Hepatocyte (in vitro differentiated cells): ENCODE data around the gene SNRPD3. TPM values are rescaled to one million over a fixed set of nuclear protein-coding genes. Genes with fewer than 3 reads are reported as not detected.

Experiments used
- DNase-seq: peaks from one replicate; pipeline ENCODE4 v3.0.0-alpha.2; 2016; ENCODE audit warnings: low spot score
- H2AFZ ChIP-seq: fragments of 200-600 bp; sonication (generic); 2 replicates; pipeline ENCODE4 v1.6.0; 2016; ENCODE audit warnings: antibody characterized with exemption, mild to moderate bottlenecking
- H3K27ac ChIP-seq: fragments of 200-600 bp; sonication (generic); 2 replicates; pipeline ENCODE4 v1.5.1; 2016; ENCODE audit warnings: mild to moderate bottlenecking
- H3K27me3 ChIP-seq: fragments of 200-600 bp; sonication (generic); 2 replicates; pipeline ENCODE4 v1.6.1; 2016
- H3K36me3 ChIP-seq: fragments of 200-600 bp; sonication (generic); replicated peaks from 2 replicates; pipeline ENCODE4 v1.5.1; 2016; ENCODE audit warnings: low read depth; ENCODE audit not compliant: insufficient read depth
- H3K4me1 ChIP-seq: fragments of 200-600 bp; sonication (generic); 2 replicates; pipeline ENCODE4 v1.5.1; 2016; ENCODE audit warnings: mild to moderate bottlenecking, moderate library complexity; ENCODE audit not compliant: insufficient read depth
- H3K4me2 ChIP-seq: fragments of 200-600 bp; sonication (generic); 2 replicates; pipeline ENCODE4 v1.6.0; 2016
- H3K4me3 ChIP-seq: fragments of 200-600 bp; sonication (generic); 2 replicates; pipeline ENCODE4 v1.5.1; 2016; ENCODE audit warnings: mild to moderate bottlenecking
- H3K79me2 ChIP-seq: fragments of 200-600 bp; sonication (generic); 2 replicates; pipeline ENCODE4 v1.6.0; 2017; ENCODE audit warnings: mild to moderate bottlenecking
- H3K9me2 ChIP-seq: fragments of 200-600 bp; sonication (generic); replicated peaks from 2 replicates; pipeline ENCODE4 v1.6.0; 2017; ENCODE audit warnings: mild to moderate bottlenecking; ENCODE audit not compliant: insufficient read depth
- H3K9me3 ChIP-seq: fragments of 200-600 bp; sonication (generic); 2 replicates; pipeline ENCODE4 v1.5.1; 2016; ENCODE audit warnings: low read depth, mild to moderate bottlenecking
- H4K20me1 ChIP-seq: fragments of 200-600 bp; sonication (generic); 2 replicates; pipeline ENCODE4 v1.6.0; 2016; ENCODE audit warnings: mild to moderate bottlenecking; ENCODE audit not compliant: insufficient read depth, poor library complexity, severe bottlenecking
- CTCF ChIP-seq: fragments of 200-600 bp; sonication (generic); IDR thresholded peaks from 2 replicates; pipeline ENCODE4 v1.5.1; 2016; ENCODE audit warnings: antibody characterized with exemption, mild to moderate bottlenecking; ENCODE audit not compliant: poor library complexity
- EZH2 ChIP-seq: fragments of 200-600 bp; sonication (generic); IDR thresholded peaks from 2 replicates; pipeline ENCODE4 v1.6.1; 2016; ENCODE audit warnings: antibody characterized with exemption, mild to moderate bottlenecking, borderline replicate concordance
- EZH2phosphoT487 ChIP-seq: fragments of 200-600 bp; sonication (generic); IDR thresholded peaks from one replicate; pipeline ENCODE4 v1.6.1; 2018; ENCODE audit warnings: antibody characterized with exemption, mild to moderate bottlenecking, low read depth, moderate library complexity; ENCODE audit not compliant: unreplicated experiment, severe bottlenecking
- WGBS: methylation state at CpG from one replicate; pipeline ENCODE4 v1.1.6; 2016; ENCODE audit warnings: low lambda C conversion rate; ENCODE audit errors: missing lambda C conversion rate; 5-methylcytosine and 5-hydroxymethylcytosine counted together
- polyA plus RNA-seq: library from polyadenylated mRNA; unstranded; fragments of >200 nt; fragmentation: Nextera tagmentation; extraction: Ambion mirVana; gene quantifications from 2 replicates; pipeline ENCODE4 v1.2.1, GENCODE V29; 2016
- total RNA-seq: library from RNA; depleted of rRNA; stranded (reverse); fragments of >200 nt; gene quantifications from 2 replicates; pipeline ENCODE4 v1.2.3, GENCODE V29; 2014

Gene SNRPD3
- total and polyA plus RNA-seq, 2 experiments from 2014 or later: 122 to 185 TPM

- Histone ChIP-seq H3K36me3 (no peaks in the 10 kb centered on the region), H2AFZ (no peak overlapping the region), H4K20me1 (no peaks in the 10 kb centered on the region), H3K4me2 (no peak overlapping the region), H3K4me1 (peaks cover 14% of the 10 kb centered on the region), H3K9me3 (no peaks in the 10 kb centered on the region), H3K9me2 (no peaks in the 10 kb centered on the region), H3K79me2 (peaks cover 3% of the 10 kb centered on the region), H3K27me3 (no peaks in the 10 kb centered on the region), H3K4me3 (no peak overlapping the region), H3K27ac (no peak overlapping the region)
- DNase-seq: no peak
- TF ChIP-seq CTCF: no peak
- no peak for TF ChIP-seq EZH2phosphoT487
- TF ChIP-seq EZH2: no peak
- WGBS: 94% methylated on average over 4 of the region's 5 CpGs
Measured at GRCh38 chr22:24587251-24587650, 31.5 kb downstream of the SNRPD3 start.

GRCh38 chr22:24587948-24588347, 32.1 kb downstream of the SNRPD3 start:
- TF ChIP-seq EZH2: no peak
- TF ChIP-seq EZH2phosphoT487: no peak
- TF ChIP-seq CTCF: no peak
- Histone ChIP-seq H3K27ac (no peak overlapping the region), H4K20me1 (no peaks in the 10 kb centered on the region), H3K4me1 (peaks cover 14% of the 10 kb centered on the region), H3K4me3 (no peak overlapping the region), H3K9me3 (no peaks in the 10 kb centered on the region), H3K27me3 (no peaks in the 10 kb centered on the region), H2AFZ (no peak overlapping the region), H3K79me2 (peaks cover 3% of the 10 kb centered on the region), H3K4me2 (no peak overlapping the region), H3K36me3 (no peaks in the 10 kb centered on the region), H3K9me2 (no peaks in the 10 kb centered on the region)
- 89% methylated on average over 8 of the region's 8 CpGs for WGBS
- no peak for DNase-seq

- no peak for DNase-seq
- WGBS: over 99% methylated on average over 12 of the region's 13 CpGs
- H3K27ac ChIP-seq: no peak overlapping the region
Measured at GRCh38 chr22:24588381-24588756, 32.6 kb downstream of the SNRPD3 start.

More at GRCh38 chr22:24588381-24588756, 32.6 kb downstream of the SNRPD3 start:
- no peak for TF ChIP-seq CTCF
- no peak for TF ChIP-seq EZH2
- no peak for TF ChIP-seq EZH2phosphoT487
- H3K4me2 ChIP-seq: no peak overlapping the region
- no peaks in the 10 kb centered on the region for H4K20me1 ChIP-seq
- H3K36me3 ChIP-seq: no peaks in the 10 kb centered on the region
- H3K4me3 ChIP-seq: no peak overlapping the region
- no peaks in the 10 kb centered on the region for H3K27me3 ChIP-seq
- peaks cover 3% of the 10 kb centered on the region for H3K79me2 ChIP-seq
- H3K9me3 ChIP-seq: no peaks in the 10 kb centered on the region
- peaks cover 12% of the 10 kb centered on the region for H3K4me1 ChIP-seq
- H3K9me2 ChIP-seq: no peaks in the 10 kb centered on the region
- H2AFZ ChIP-seq: no peak overlapping the region
